Hippocampal formation (tissue), 2 donors: Measurements from ENCODE around the gene MAP4K3.
A peak's percentile ranks its signal among the peaks of the same experiment; 100 is the strongest.

Experiments
- DNase-seq, 2 donors: peaks; one replicate each; lab custom pipeline; 2025; lab: John Stamatoyannopoulos, UW

MAP4K3 gene

GRCh38 chr2:39436592-39437521 lies at the start of gene MAP4K3:
Gene MAP4K3 (minus strand): TSS chr2:39437285. CDS start chr2:39436987, 298 bp downstream.
- DNase-seq: peak; percentile 86 to 90

DNA sequence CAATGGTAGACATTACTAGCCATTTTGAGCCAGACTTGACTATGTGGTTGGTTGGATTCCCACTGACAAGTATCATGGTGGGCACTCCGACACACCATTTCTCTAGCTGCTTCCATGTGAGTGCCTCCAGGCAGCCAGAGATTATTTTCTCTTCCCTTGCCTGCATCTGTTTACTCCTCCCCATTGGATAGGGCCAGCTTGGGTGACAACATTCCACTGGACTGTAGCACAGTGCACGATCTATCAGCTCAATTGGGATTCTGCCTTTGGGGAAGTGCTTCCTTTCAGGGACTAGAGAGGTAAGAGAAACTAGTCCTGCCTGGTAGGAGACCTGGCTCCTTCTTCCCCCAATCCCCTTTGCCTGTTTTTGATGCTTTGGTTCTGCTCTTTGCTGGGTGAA lies 49.0 kb upstream of the MAP4K3 start:
- no peak for DNase-seq

GRCh38 chr2:39484620-39485495 lies 47.8 kb upstream of the MAP4K3 start:
- no peak for DNase-seq

GRCh38 chr2:39484206-39484605 lies 47.1 kb upstream of the MAP4K3 start:
- no peak for DNase-seq

DNA sequence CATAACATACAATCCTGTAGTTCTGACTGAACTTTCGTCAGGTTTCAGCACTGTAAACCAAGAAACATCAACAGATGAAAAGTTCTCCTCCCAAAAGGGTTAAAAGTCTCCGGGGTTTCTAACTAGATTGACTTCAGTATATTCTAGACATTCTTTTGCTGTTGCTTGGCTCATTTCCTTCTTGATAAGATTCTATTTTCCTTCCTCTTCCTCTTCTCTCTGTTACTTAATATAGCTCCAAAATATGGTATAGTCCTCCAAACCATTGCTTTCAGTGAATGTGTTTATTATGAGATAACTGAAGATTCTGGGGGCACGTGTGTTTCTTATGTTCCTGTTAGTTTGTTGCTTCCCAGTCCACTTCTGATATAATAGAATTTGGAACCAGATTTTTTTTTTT lies 46.4 kb upstream of the MAP4K3 start:
- no peak for DNase-seq

DNA sequence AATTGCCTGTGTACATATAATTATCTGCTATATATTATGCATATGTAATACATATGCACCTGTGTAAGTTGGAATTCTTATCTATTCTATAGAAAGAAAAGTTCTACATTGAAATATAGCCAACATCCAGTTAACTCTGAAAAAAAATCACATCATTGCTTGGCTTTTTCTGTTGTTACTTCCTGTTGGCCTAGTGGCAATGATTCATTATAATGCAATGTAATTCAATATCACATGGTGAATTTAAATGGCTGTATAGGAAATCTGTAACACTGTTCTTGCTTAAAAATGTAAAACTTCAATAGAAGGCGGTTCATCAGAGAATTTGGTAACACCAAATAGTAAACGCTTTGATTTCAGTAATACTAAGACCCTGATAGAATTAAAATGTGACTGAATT lies 44.5 kb upstream of the MAP4K3 start:
- DNase-seq: no peak

DNA sequence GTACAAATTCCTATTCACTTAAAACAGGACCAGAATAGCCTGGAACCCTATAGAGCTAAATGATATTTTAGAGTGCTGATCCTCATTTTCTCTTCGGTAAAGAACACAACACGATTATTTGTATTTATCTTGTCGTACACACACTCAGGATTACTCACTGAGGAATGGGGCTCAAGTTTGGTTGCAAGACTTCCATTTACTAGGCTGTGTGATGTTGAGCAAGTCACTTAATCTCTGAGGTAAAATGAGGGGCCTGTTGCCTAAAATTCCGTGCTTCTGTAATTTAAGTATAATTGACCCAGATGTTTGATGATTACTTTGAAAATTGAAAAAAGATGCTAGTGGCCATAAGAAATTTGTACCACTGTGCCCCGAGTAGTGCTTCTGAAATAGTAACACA lies 42.6 kb upstream of the MAP4K3 start:
- no peak for DNase-seq

- DNase-seq: no peak
Observed at GRCh38 chr2:39479053-39479670, 42.1 kb upstream of the MAP4K3 start.

DNA sequence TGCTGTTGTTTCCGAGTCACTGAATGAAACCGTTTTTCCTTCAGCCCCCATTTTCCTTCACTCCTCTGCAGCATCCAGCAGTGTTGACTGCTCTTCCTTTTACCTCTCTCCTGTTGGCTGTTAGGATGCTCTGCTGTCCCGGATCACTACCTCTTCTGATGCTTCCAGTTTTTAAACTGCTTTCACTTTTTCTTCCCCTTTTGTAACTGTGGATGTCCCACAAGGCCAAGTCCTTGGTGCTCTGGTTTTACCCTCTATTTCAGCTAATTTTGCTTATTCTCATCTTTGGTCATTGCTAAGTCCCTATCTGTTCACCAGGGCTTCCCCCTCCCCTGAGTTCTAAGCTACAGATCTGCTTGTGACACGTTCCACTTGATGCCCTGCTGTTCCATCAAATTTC lies 39.4 kb upstream of the MAP4K3 start:
- no peak for DNase-seq

GRCh38 chr2:39475006-39475405 lies 37.9 kb upstream of the MAP4K3 start:
- DNase-seq: no peak

GRCh38 chr2:39470580-39470979 lies 33.5 kb upstream of the MAP4K3 start:
- no peak for DNase-seq

- no peak for DNase-seq
Observed at GRCh38 chr2:39469807-39470206, 32.7 kb upstream of the MAP4K3 start.

GRCh38 chr2:39468579-39469451 lies 31.7 kb upstream of the MAP4K3 start:
- DNase-seq: no peak

DNA sequence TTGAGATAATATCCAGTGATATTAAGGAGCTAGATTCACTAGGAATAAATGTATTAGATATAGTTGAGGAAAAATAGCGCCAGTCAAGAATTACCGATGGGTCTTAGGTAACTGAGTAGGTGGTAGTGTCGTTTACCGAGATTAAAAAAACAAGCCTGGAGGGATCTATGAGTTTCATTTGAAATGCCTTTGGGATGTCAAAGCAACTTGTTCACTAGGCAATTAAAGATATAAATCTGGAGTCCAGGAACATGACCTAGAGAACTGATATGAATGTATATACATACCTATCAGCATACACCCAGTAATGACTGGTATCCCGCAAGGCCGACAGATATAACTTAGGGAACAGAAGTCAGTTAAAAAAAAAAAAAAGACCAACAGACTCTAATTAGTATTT lies 29.2 kb upstream of the MAP4K3 start:
- no peak for DNase-seq

- no peak for DNase-seq
Observed at GRCh38 chr2:39464864-39465263, 27.8 kb upstream of the MAP4K3 start.

DNA sequence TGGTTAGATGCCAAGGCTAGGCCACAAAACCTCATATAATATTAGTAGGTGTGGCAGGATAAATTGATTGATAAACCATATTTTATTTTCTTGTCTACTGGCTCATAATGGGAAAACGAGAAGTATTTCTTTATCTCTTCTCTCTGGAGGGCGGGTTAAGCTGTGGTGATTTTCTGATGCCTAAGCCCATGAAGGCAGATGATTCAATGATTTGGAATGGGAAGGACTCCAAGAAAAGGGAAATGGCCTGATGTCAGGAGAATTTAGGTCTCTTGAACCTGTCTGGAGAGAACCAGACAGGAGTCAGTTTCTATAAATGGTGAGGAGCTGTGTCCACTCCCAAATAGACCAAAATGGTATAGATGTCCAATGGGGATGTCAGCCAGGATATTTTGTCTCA lies 18.7 kb upstream of the MAP4K3 start:
- DNase-seq: no peak

GRCh38 chr2:39452396-39452795 lies 15.3 kb upstream of the MAP4K3 start:
- DNase-seq: no peak

DNA sequence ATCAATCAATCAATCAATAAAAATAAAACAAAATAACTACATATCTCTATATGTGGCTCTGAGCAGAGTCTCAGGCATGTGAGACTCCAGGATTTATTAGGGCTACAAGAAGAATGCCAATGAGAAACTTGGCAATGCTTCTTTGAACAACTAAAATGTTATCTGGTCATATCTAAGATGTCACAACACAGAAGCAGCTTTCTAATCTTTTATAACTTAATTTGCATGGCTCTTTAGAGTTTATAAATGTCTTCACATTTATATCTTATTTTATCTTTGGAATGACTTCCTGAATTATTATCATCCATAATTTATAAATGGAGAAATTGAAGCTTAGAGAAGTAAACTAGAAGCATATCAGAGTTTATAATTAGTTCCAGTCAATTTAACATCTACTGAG lies 14.9 kb upstream of the MAP4K3 start:
- DNase-seq: no peak

GRCh38 chr2:39448169-39448502 lies 11.1 kb upstream of the MAP4K3 start:
- DNase-seq: no peak

- no peak for DNase-seq
Observed at GRCh38 chr2:39447266-39448168, 10.4 kb upstream of the MAP4K3 start.
